A673 (cell line): ENCODE results near the gene MAG. TPM values are rescaled to one million over a fixed set of nuclear protein-coding genes. Genes with fewer than 3 reads are reported as not detected.

Experiments used
- BruUV-seq: library from RNA; stranded (reverse); fragments of 400-500 nt; replicated peaks from 2 replicates; lab custom pipeline; 2021; lab: Mats Ljungman, UMichigan
- CTCF ChIA-PET: fragments of 300-600 bp; sonication (Branson Sonifier 250); formaldehyde crosslinking; loops from one replicate; lab custom pipeline; 2022; ENCODE audit warnings: antibody characterized with exemption; lab: Charles Lee
- POLR2A ChIA-PET: fragments of 300-600 bp; sonication (Branson Sonifier 250); formaldehyde crosslinking; loops from one replicate; lab custom pipeline; 2022; ENCODE audit warnings: antibody characterized with exemption; ENCODE audit not compliant: low non-redundant PET; lab: Charles Lee
- DNase-seq: peaks from one replicate; pipeline ENCODE4 v3.0.0-alpha.2; 2015; ENCODE audit warnings: low spot score
- H3K27ac ChIP-seq: fragments of 200-600 bp; sonication (generic); 2 replicates; pipeline ENCODE4 v1.5.1; 2016; ENCODE audit warnings: mixed run types, low read depth, mild to moderate bottlenecking, mixed read lengths, antibody characterized with exemption, low read length; ENCODE audit not compliant: poor library complexity, severe bottlenecking
- H3K27me3 ChIP-seq: fragments of 200-600 bp; sonication (generic); replicated peaks from 2 replicates; pipeline ENCODE4 v1.6.1; 2017; ENCODE audit warnings: mixed run types, low read depth, mild to moderate bottlenecking, mixed read lengths, antibody characterized with exemption, low read length; ENCODE audit not compliant: insufficient read depth, poor library complexity
- H3K36me3 ChIP-seq: fragments of 200-600 bp; sonication (generic); 2 replicates; pipeline ENCODE4 v1.6.1; 2016; ENCODE audit warnings: mixed run types, mild to moderate bottlenecking, mixed read lengths, antibody characterized with exemption, low read length; ENCODE audit not compliant: insufficient read depth, poor library complexity, severe bottlenecking
- H3K4me1 ChIP-seq: fragments of 200-600 bp; sonication (generic); 2 replicates; pipeline ENCODE4 v1.6.1; 2017; ENCODE audit warnings: mixed run types, mild to moderate bottlenecking, mixed read lengths, antibody characterized with exemption, low read length; ENCODE audit not compliant: insufficient read depth, poor library complexity, severe bottlenecking
- H3K4me3 ChIP-seq: fragments of 200-600 bp; sonication (generic); 2 replicates; pipeline ENCODE4 v1.5.1; 2016; ENCODE audit warnings: low read depth, mixed run types, mild to moderate bottlenecking, mixed read lengths, low read length; ENCODE audit not compliant: poor library complexity, severe bottlenecking
- H3K9me3 ChIP-seq: fragments of 200-600 bp; sonication (generic); 2 replicates; pipeline ENCODE4 v1.6.1; 2016; ENCODE audit warnings: mixed run types, low read depth, mild to moderate bottlenecking, mixed read lengths, antibody characterized with exemption, low read length; ENCODE audit not compliant: poor library complexity, severe bottlenecking
- EZH2 ChIP-seq: fragments of 200-600 bp; sonication (generic); IDR thresholded peaks from 2 replicates; pipeline ENCODE4 v1.6.1; 2017; ENCODE audit warnings: borderline replicate concordance, low read depth, mild to moderate bottlenecking, mixed read lengths, antibody characterized with exemption, low read length; ENCODE audit not compliant: poor library complexity, severe bottlenecking
- intact Hi-C: fragments of 100-400 bp; cut with micrococcal nuclease; formaldehyde crosslinking; loops from one replicate; pipeline ENCODE4 v1.10.0; 2022; ENCODE audit not compliant: unreplicated experiment
- total RNA-seq: library from RNA; stranded (reverse); gene quantifications from 2 replicates; pipeline ENCODE4 v1.2.3, GENCODE V29; 2021
- TF ChIP-seq, protein P1 (sequence below): fragments of 300-800, 200-600 bp; sonication (generic); conservative IDR thresholded peaks from 2 replicates; pipeline ENCODE4 v1.5.1; 2017; ENCODE audit warnings: low read depth, mild to moderate bottlenecking, antibody characterized with exemption, low read length, moderate library complexity, mixed read lengths

Gene MAG
- total RNA-seq, 1 experiment from 2014 or later, result not detected

- ChIA-PET POLR2A (no interaction called here), CTCF (no interaction called here)
- no TSS peak for BruUV-seq
- intact Hi-C loops, result no loop called here
- Histone ChIP-seq H3K4me3 (no peak overlapping the region), H3K4me1 (no peaks in the 10 kb centered on the region), H3K9me3 (no peaks in the 10 kb centered on the region), H3K27ac (no peak overlapping the region), H3K27me3 (no peaks in the 10 kb centered on the region), H3K36me3 (no peaks in the 10 kb centered on the region)
- no peak for DNase-seq
- TF ChIP-seq, protein P1, sequence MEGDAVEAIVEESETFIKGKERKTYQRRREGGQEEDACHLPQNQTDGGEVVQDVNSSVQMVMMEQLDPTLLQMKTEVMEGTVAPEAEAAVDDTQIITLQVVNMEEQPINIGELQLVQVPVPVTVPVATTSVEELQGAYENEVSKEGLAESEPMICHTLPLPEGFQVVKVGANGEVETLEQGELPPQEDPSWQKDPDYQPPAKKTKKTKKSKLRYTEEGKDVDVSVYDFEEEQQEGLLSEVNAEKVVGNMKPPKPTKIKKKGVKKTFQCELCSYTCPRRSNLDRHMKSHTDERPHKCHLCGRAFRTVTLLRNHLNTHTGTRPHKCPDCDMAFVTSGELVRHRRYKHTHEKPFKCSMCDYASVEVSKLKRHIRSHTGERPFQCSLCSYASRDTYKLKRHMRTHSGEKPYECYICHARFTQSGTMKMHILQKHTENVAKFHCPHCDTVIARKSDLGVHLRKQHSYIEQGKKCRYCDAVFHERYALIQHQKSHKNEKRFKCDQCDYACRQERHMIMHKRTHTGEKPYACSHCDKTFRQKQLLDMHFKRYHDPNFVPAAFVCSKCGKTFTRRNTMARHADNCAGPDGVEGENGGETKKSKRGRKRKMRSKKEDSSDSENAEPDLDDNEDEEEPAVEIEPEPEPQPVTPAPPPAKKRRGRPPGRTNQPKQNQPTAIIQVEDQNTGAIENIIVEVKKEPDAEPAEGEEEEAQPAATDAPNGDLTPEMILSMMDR, result no peak
- TF ChIP-seq EZH2, result no peak
Measured at GRCh38 chr19:35317464-35318043, 25.6 kb downstream of the MAG start.

DNA sequence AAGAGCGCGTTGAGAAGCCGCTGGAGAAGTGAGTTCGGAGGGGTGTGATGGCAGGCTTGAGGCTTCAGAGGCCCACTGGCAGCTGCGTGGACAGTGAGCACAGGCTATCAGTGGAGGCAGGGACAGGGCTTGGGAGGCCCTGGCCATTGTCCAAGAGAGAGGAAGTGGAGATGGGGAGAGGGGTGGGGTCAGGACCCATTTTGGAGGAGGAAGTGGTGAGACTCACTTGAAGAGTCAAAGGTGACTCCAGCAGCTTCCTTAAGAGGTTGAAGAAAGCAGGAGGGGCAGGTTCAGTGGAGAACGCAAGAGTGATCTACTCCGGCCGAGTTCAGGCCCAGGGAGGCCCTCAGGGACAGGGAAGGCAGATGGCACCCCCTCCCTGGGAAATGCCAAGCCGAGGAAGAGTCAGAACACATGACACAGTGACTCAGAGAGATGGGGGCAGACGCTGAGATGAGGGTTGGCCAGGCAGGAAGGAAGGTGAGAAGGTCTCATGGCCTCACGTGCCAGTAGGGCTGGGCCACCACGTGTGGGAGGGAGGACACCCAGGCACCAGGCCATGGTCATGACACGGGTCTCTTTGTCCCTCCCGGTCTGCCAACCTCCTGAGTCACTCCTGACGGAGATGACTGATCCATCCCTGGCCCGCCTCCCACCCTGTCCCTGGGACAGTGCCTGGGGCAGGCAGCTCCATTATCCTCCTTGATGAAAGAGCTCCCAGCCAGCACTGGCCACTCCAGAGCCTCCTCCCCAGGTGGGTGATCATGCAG is 26.9 kb downstream of the MAG start:
- TF ChIP-seq, protein P1, result no peak
- TF ChIP-seq EZH2, result no peak
- ChIA-PET POLR2A (no interaction called here), CTCF (no interaction called here)
- Histone ChIP-seq H3K4me1 (no peaks in the 10 kb centered on the region), H3K9me3 (no peaks in the 10 kb centered on the region), H3K27ac (no peak overlapping the region), H3K27me3 (no peaks in the 10 kb centered on the region), H3K36me3 (no peaks in the 10 kb centered on the region), H3K4me3 (no peak overlapping the region)
- intact Hi-C loops, result no loop called here
- DNase-seq, result no peak
- BruUV-seq, result no TSS peak

DNA sequence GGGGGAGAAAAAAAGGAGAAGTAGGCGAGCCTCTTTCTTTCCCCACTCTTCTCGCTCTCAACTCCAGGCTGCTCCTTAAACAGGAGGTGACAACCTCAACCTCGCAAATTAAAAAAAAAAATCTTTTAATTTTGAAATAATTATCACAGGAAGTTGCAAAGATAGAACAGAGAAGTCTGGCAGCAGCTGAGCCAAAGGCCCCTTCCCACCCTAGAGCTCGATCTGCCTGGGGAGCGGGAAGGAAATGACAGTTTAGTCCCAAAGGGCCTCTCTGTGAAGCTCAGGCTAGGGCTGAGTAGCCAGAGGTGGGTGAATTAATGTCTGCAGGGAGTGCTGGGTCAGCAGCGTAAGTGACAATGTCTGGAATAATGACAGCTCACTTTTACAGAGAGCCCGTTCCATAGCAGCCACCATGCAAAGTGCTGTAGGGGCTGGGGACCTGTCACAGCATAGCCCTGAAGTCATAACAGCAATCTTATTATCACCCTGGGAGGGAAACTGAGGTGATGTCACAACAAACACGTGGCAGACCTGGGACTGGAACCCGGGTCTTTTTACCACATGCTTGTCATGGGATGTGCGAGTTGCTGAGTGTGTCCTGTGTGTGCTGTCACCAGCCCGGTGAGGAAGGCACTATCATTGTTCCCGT is 28.2 kb downstream of the MAG start:
- TF ChIP-seq EZH2, result no peak
- TF ChIP-seq, protein P1, result no peak
- POLR2A ChIA-PET, result no interaction called here

More for the DNA sequence above, 28.2 kb downstream of the MAG start:
- Histone ChIP-seq H3K4me3 (no peak overlapping the region), H3K4me1 (no peaks in the 10 kb centered on the region), H3K27me3 (peaks cover 3% of the 10 kb centered on the region), H3K27ac (no peak overlapping the region), H3K9me3 (no peaks in the 10 kb centered on the region), H3K36me3 (no peaks in the 10 kb centered on the region)
- intact Hi-C loops, result no loop called here
- no TSS peak for BruUV-seq
- DNase-seq, result peak; percentile 44
- CTCF ChIA-PET, result no interaction called here
